Activated CD8-positive, alpha-beta T cell treated with anti-CD3 and anti-CD28 coated beads for 36 hours (primary cell): Measurements from ENCODE around the gene FAM221A. TPM values are rescaled to one million over a fixed set of nuclear protein-coding genes. Genes with fewer than 3 reads are reported as not detected.
"Not testable (repeated sequence)": the region's sequence is repeated elsewhere in the genome, so short reads cannot be mapped to it uniquely, and the experiment has no call there.

ENCODE experiments used
- ATAC-seq: fragments of 200-7000 bp; cut with Tn5 transposase; one replicate; pipeline ENCODE4 v1.10.0; 2021; ENCODE audit warnings: mild to moderate bottlenecking, moderate library complexity
- CTCF ChIA-PET: fragments of 350-600 bp; sonication (Branson Sonifier 250); formaldehyde crosslinking; loops from one replicate; lab custom pipeline; 2021; ENCODE audit warnings: antibody characterized with exemption; lab: Charles Lee
- POLR2A ChIA-PET: fragments of 350-600 bp; sonication (Branson Sonifier 250); formaldehyde crosslinking; loops from one replicate; lab custom pipeline; 2021; ENCODE audit warnings: antibody characterized with exemption; lab: Charles Lee
- DNase-seq: peaks from one replicate; pipeline ENCODE4 v3.0.0-alpha.2; 2020
- H3K27ac Mint-ChIP-seq: one replicate; pipeline ENCODE4 v1.8.0; 2021; ENCODE audit warnings: mild to moderate bottlenecking, mixed read lengths
- H3K27me3 Mint-ChIP-seq: one replicate; pipeline ENCODE4 v1.8.0; 2021; ENCODE audit warnings: mixed read lengths
- H3K36me3 Mint-ChIP-seq: one replicate; pipeline ENCODE4 v1.8.0; 2021; ENCODE audit warnings: low read depth, mixed read lengths
- H3K4me1 Mint-ChIP-seq: one replicate; pipeline ENCODE4 v1.8.0; 2021; ENCODE audit warnings: low read depth, mixed read lengths
- H3K4me3 Mint-ChIP-seq: one replicate; pipeline ENCODE4 v1.8.0; 2021; ENCODE audit warnings: mild to moderate bottlenecking, moderate library complexity, mixed read lengths
- H3K9me3 Mint-ChIP-seq: one replicate; pipeline ENCODE4 v1.8.0; 2021; ENCODE audit warnings: mixed read lengths
- intact Hi-C: fragments of 100-400 bp; cut with micrococcal nuclease; formaldehyde crosslinking; loops from one replicate; pipeline ENCODE4 v1.10.0; 2022
- total RNA-seq, 2 experiments: library from RNA; stranded (reverse); gene quantifications; one replicate each; pipeline ENCODE4 v1.2.3, GENCODE V29; 2021
- TF ChIP-seq, protein P1 (sequence below): fragments of 200-600 bp; IDR thresholded peaks from one replicate; pipeline ENCODE4 v1.8.0; 2022; ENCODE audit warnings: antibody characterized with exemption, mild to moderate bottlenecking

FAM221A gene
- total RNA-seq, 2 experiments from 2014 or later: 7.5 to 7.7 TPM

DNA sequence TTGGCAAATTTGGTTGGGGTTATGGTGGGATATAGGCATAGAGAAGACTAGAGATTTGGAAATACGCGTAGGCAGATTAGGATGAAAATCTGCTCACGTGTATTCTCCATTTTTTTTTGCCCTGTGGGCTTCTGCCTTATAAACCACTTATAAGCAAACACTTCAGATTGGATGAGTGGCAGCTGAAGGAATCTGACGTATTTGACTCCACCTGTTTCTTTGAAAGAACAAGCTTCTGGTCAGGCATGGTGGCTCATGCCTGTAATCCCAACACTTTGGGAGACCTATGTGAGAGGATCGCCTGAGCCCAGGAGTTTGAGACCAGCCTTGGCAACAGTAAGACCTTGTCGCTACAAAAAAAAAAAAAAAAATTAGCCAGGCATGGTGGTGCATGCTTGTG is 35.1 kb downstream of the FAM221A start:
- ATAC-seq (no peak), DNase-seq (no peak)
- no peaks in the 10 kb centered on the region for H3K4me1 Mint-ChIP-seq
- H3K9me3 Mint-ChIP-seq: no peaks in the 10 kb centered on the region
- POLR2A ChIA-PET: interaction anchor here (0.7 kb wide), 1 partner anchor 13 kb away, joined by 3 read pairs; no protein-coding TSS in a partner anchor
- no peak overlapping the region for H3K4me3 Mint-ChIP-seq
- intact Hi-C loops: loop anchor here (10.0 kb wide), 1 partner anchor 440 kb away; no protein-coding TSS in a partner anchor
- H3K27ac Mint-ChIP-seq: no peak overlapping the region
- H3K36me3 Mint-ChIP-seq: no peaks in the 10 kb centered on the region
- H3K27me3 Mint-ChIP-seq: no peaks in the 10 kb centered on the region
- TF ChIP-seq, protein P1, sequence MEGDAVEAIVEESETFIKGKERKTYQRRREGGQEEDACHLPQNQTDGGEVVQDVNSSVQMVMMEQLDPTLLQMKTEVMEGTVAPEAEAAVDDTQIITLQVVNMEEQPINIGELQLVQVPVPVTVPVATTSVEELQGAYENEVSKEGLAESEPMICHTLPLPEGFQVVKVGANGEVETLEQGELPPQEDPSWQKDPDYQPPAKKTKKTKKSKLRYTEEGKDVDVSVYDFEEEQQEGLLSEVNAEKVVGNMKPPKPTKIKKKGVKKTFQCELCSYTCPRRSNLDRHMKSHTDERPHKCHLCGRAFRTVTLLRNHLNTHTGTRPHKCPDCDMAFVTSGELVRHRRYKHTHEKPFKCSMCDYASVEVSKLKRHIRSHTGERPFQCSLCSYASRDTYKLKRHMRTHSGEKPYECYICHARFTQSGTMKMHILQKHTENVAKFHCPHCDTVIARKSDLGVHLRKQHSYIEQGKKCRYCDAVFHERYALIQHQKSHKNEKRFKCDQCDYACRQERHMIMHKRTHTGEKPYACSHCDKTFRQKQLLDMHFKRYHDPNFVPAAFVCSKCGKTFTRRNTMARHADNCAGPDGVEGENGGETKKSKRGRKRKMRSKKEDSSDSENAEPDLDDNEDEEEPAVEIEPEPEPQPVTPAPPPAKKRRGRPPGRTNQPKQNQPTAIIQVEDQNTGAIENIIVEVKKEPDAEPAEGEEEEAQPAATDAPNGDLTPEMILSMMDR: no peak
- CTCF ChIA-PET: interaction anchor here (2.4 to 4.4 kb wide), 2 partner anchors 145 to 168 kb away, joined by 19 to 39 read pairs; no protein-coding TSS in a partner anchor

DNA sequence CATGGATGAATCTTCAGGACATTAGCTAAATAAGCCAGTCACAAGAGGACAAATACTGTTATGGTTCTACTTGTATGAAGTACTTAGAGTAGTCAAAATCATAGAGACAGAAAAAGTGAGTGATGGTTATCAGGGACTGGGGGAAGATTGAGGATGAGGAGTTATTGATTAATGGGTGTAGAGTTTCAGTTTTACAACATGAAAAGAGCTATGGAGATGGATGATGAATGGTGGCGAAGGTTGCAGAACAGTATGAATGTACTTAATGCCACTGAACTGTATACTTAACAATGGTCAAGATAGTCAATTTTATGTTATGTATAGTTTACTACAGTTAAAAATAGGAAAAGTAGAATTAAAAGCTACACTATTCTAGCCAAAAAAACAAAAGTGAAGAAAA is 37.8 kb downstream of the FAM221A start:
- no peaks in the 10 kb centered on the region for H3K9me3 Mint-ChIP-seq
- H3K27ac Mint-ChIP-seq: no peak overlapping the region
- ChIA-PET POLR2A (no interaction called here), CTCF (interaction anchor here (1.3 to 3.3 kb wide), 5 partner anchors 20 to 445 kb away, joined by 3 to 15 read pairs (median 5); no protein-coding TSS in a partner anchor)
- H3K27me3 Mint-ChIP-seq: no peaks in the 10 kb centered on the region
- H3K36me3 Mint-ChIP-seq: no peaks in the 10 kb centered on the region
- no peak overlapping the region for H3K4me3 Mint-ChIP-seq
- intact Hi-C loops: loop anchor here (10.0 kb wide), 1 partner anchor 443 kb away; no protein-coding TSS in a partner anchor
- H3K4me1 Mint-ChIP-seq: no peaks in the 10 kb centered on the region
- DNase-seq: no peak
- ATAC-seq: no peak
- TF ChIP-seq, protein P1: no peak

DNA sequence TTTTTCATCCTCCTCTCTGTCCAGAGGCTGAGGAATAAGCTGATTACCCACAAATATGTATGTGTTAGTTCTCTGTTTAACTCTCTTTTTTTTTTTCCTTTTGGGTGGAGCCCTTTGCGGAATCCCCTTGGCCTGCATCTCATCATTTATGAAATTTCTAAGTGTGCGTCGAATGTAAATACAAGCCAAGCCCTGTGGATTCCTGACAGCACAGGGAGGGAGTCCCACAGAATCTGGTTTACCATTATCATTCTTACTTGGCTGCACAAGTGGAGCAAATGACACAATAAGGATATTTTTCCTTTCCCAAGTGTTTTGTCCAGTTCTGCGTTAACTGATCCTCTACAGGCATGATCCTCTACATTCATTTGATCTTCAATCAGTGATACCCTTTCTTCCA is 41.5 kb downstream of the FAM221A start:
- ChIA-PET POLR2A (no interaction called here), CTCF (interaction anchor here (1.2 to 1.4 kb wide), 2 partner anchors 10 to 151 kb away, joined by 4 to 5 read pairs; no protein-coding TSS in a partner anchor)
- Mint-ChIP-seq H3K4me1 (no peaks in the 10 kb centered on the region), H3K36me3 (no peaks in the 10 kb centered on the region), H3K27ac (no peak overlapping the region), H3K9me3 (no peaks in the 10 kb centered on the region), H3K4me3 (no peak overlapping the region), H3K27me3 (no peaks in the 10 kb centered on the region)
- TF ChIP-seq, protein P1: no peak
- intact Hi-C loops: no loop called here
- DNase-seq: no peak
- no peak for ATAC-seq

- ATAC-seq, CTCF ChIA-PET, H3K4me1 Mint-ChIP-seq, DNase-seq, H3K27ac Mint-ChIP-seq, H3K9me3 Mint-ChIP-seq, POLR2A ChIA-PET, H3K4me3 Mint-ChIP-seq, intact Hi-C loops, H3K27me3 Mint-ChIP-seq, H3K36me3 Mint-ChIP-seq: not testable (repeated sequence)
These were observed 42.7 kb downstream of the FAM221A start for GRCh38 chr7:23722587-23723216.

GRCh38 chr7:23724113-23724512 is 44.1 kb downstream of the FAM221A start:
- H3K9me3 Mint-ChIP-seq, ATAC-seq, POLR2A ChIA-PET, intact Hi-C loops, H3K27ac Mint-ChIP-seq, H3K4me1 Mint-ChIP-seq, H3K27me3 Mint-ChIP-seq, DNase-seq, H3K4me3 Mint-ChIP-seq, H3K36me3 Mint-ChIP-seq: not testable (repeated sequence)
- CTCF ChIA-PET: interaction anchor here (1.6 kb wide), 1 partner anchor 27 kb away, joined by 3 read pairs; no protein-coding TSS in a partner anchor

DNA sequence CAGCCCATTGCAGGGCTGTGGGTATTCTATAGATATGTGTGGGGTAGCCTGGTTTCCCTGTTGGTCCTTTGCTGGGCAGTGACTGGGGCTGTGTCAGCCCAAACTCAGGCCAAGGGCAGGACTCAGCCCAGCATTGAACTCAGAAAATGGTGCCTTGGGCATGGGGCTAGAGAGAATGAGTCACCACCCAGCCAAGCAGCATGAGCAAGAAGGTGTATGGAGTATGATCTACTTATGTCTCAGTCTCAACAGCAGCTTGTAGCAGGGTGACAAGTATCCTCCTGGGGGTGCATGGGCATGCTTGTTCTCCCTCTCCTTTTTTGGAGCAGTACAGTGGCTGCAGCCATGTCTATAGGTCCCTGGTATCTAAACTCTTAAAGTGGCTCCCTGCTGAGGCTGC is 62.1 kb downstream of the FAM221A start:
- Mint-ChIP-seq H3K9me3 (peaks cover 20% of the 10 kb centered on the region), H3K36me3 (peaks cover 1% of the 10 kb centered on the region), H3K27me3 (no peaks in the 10 kb centered on the region), H3K4me3 (no peak overlapping the region), H3K27ac (no peak overlapping the region), H3K4me1 (no peaks in the 10 kb centered on the region)
- ATAC-seq (no peak), DNase-seq (no peak)
- intact Hi-C loops: no loop called here
- CTCF ChIA-PET: no interaction called here
- TF ChIP-seq, protein P1: no peak
- POLR2A ChIA-PET: no interaction called here
